ENCODE results near the gene RAD18. TPM values are rescaled to one million over a fixed set of nuclear protein-coding genes. Genes with fewer than 3 reads are reported as not detected.

Gene RAD18
- total and polyA plus RNA-seq, 9 of the 15 experiments (the other 6 are each of a cell fraction or from before 2014, with no cell fraction given), result 19.2 to 49.4 (median 34.4) TPM

DNA sequence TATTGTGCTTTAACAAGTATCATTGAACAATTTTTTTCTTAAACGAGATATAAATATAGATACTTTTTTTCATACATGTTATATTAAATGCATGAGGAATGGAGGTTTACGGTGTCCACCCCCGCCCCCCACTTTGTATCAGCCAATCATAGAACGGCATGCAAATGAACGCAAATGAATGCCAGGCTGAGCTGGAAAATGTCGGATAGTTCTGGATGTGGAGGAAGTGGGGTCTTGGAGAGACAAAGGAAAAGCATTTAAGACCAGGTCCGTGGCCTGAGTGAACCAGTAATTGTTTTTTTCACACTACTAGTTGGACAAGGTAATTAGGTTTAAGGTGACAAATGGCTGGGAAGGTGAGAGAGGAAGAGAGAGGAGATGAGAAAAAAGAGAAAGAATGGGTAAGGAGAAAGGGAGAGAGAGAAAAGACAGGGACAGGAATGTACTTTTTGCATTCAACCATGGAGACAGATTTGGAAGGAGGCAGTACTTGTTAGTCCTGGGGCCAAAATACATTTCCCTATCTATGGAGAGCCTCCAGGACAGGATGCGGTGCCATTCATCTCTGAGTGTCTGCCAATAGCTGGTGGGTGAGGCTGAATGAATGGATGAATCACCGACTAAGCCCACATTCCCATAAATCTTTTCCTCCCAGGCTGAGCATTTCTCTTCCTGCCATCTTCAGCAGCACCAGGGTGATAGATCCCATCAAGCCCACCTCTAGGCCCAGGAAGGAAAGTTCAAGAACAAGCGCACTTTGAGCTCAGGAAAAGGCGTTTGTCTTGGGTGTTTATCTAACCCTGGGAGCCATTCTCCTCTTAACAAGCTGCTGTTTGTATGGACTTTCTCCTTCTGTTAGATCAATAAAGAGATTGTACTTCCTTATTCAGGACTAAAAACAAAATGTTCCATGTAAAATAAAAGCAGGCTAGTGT, 1.4 kb upstream of the RAD18 start:
- Histone ChIP-seq H3K79me2 (ENCODE audit: control insufficient read depth, insufficient read depth, low read length) (peaks cover 36% of the 10 kb centered on the region), H3K36me3 (ENCODE audit: control insufficient read depth, insufficient read depth, low read length) (peaks cover 23% of the 10 kb centered on the region; the same call in 1 of the 3 replicates), H4K20me1 (replicated peaks; ENCODE audit: control insufficient read depth, insufficient read depth, low read length) (no peaks in the 10 kb centered on the region; the same call in 1 of the 2 replicates), H3K4me3 (no peak overlapping the region), H3K9me1 (ENCODE audit: control insufficient read depth, insufficient read depth, low read length) (no peaks in the 10 kb centered on the region), H3K4me2 (ENCODE audit: insufficient read depth, low read length) (no peak overlapping the region), H3K27ac (ENCODE audit: extremely low read depth, low read depth, low read length) (no peak overlapping the region), H3K9ac (ENCODE audit: insufficient read depth in 1 of 2, low read depth in 2 of 2, low read length in 2 of 2) (no peak overlapping the region), H3K9me3 (replicated peaks; ENCODE audit: control insufficient read depth, insufficient read depth, low read depth, low read length) (no peaks in the 10 kb centered on the region), H3K27me3 (ENCODE audit: control insufficient read depth in 2 of 2, insufficient read depth in 2 of 2, low read length in 2 of 2) (peaks cover 3 to 14% of the 10 kb centered on the region in 2 experiments; a peak in 4 of 5 replicates), H2AFZ (ENCODE audit: low read depth, low read length) (peak overlapping the region; percentile 91), H3K4me1 (replicated peaks in 1 of 2; ENCODE audit: control insufficient read depth in 2 of 2, insufficient read depth in 2 of 2, low read length in 2 of 2) (peaks cover 3 to 19% of the 10 kb centered on the region in 2 experiments; a peak in 4 of 5 replicates)
- ATAC-seq, result no peak
- in situ Hi-C loops (cut with MboI), result no loop called here
- CTCF ChIA-PET (ENCODE audit: low intra/inter-chr PET ratio), result no interaction called here
- POLR2A ChIA-PET, result interaction anchor here (0.5 kb wide), 1 partner anchor 610 kb away, joined by 3 read pairs; no protein-coding TSS in a partner anchor
- TF ChIP-seq PHF21A (IDR thresholded peaks at IDR 0.05; ENCODE audit: borderline replicate concordance, low read depth) (0 out of 2 replicates have a peak, but pooled peaks have one; percentile 8), TOE1 (IDR thresholded peaks at IDR 0.05; ENCODE audit: borderline replicate concordance) (no peak), TOE1 (CRISPR knock-in tag; IDR thresholded peaks at IDR 0.05; ENCODE audit: borderline replicate concordance, low read depth) (no peak)
- BruUV-seq (replicated peaks), result no TSS peak
- no peak for FAIRE-seq
- WGBS (ENCODE audit: insufficient coverage, low coverage, missing lambda C conversion rate), result 62% methylated on average over 11 of the region's 11 CpGs
- DNase-seq (ENCODE audit: extremely low read depth in 1 of 4, low spot score in 3 of 4), result no peak
- intact Hi-C loops (cut with micrococcal nuclease), result loop anchor here (5.0 kb wide), 1 partner anchor 197 kb away; the partner anchor contains the start of gene OXTR
